Trophoblast cell (in vitro differentiated cells and primary cell): ENCODE data around the gene KLF2. TPM values are rescaled to one million over a fixed set of nuclear protein-coding genes. Genes with fewer than 3 reads are reported as not detected.
A peak's percentile ranks its signal among the peaks of the same experiment; 100 is the strongest.

Experiments
- DNase-seq, 2 donors: peaks; one replicate each; pipeline ENCODE4 v3.0.0-alpha.2; 2016
- H2AFZ ChIP-seq: 2 replicates; pipeline ENCODE4 v1.6.1; 2013; ENCODE audit warnings: low read length, moderate library complexity, mild to moderate bottlenecking; ENCODE audit not compliant: insufficient read depth, poor library complexity
- H2AK5ac ChIP-seq: 2 replicates; pipeline ENCODE4 v1.6.1; 2013; ENCODE audit warnings: mild to moderate bottlenecking, low read length
- H2BK120ac ChIP-seq: 2 replicates; pipeline ENCODE4 v1.6.1; 2013; ENCODE audit warnings: low read length, mild to moderate bottlenecking, moderate library complexity; ENCODE audit not compliant: insufficient read depth, poor library complexity
- H2BK12ac ChIP-seq: 2 replicates; pipeline ENCODE4 v1.6.1; 2013; ENCODE audit warnings: mild to moderate bottlenecking, low read length, moderate library complexity
- H2BK5ac ChIP-seq: 2 replicates; pipeline ENCODE4 v1.6.1; 2013; ENCODE audit warnings: low read length, low read depth, moderate library complexity, mild to moderate bottlenecking; ENCODE audit not compliant: poor library complexity
- H3K14ac ChIP-seq: 2 replicates; pipeline ENCODE4 v1.6.1; 2013; ENCODE audit warnings: mild to moderate bottlenecking, low read length
- H3K18ac ChIP-seq: 2 replicates; pipeline ENCODE4 v1.6.1; 2013; ENCODE audit warnings: mild to moderate bottlenecking, low read length
- H3K23ac ChIP-seq: 2 replicates; pipeline ENCODE4 v1.6.1; 2013; ENCODE audit warnings: low read length
- H3K27ac ChIP-seq: 2 replicates; pipeline ENCODE4 v1.5.1; 2013; ENCODE audit warnings: low read depth, mild to moderate bottlenecking, inconsistent platforms, low read length, moderate library complexity
- H3K27me3 ChIP-seq: 2 replicates; pipeline ENCODE4 v1.6.1; 2013; ENCODE audit warnings: inconsistent platforms, mild to moderate bottlenecking, low read length, moderate library complexity; ENCODE audit not compliant: insufficient read depth
- H3K36me3 ChIP-seq, 2 experiments: 1 replicate in 1 of 2; 2 replicates in 1 of 2; pipeline ENCODE4 v1.6.1; 2013; ENCODE audit warnings: low read length in 2 of 2, mild to moderate bottlenecking in 2 of 2, moderate library complexity in 1 of 2; ENCODE audit not compliant: insufficient read depth in 2 of 2, control insufficient read depth in 1 of 2
- H3K4ac ChIP-seq: 2 replicates; pipeline ENCODE4 v1.6.1; 2013; ENCODE audit warnings: low read depth, mild to moderate bottlenecking, low read length, moderate library complexity
- H3K4me1 ChIP-seq, 2 experiments: 1 replicate in 1 of 2; 2 replicates in 1 of 2; pipeline ENCODE4 v1.6.1; 2013; ENCODE audit warnings: low read length in 2 of 2, mild to moderate bottlenecking in 2 of 2, moderate library complexity in 1 of 2; ENCODE audit not compliant: insufficient read depth in 2 of 2, control insufficient read depth in 1 of 2
- H3K4me2 ChIP-seq: 2 replicates; pipeline ENCODE4 v1.6.1; 2013; ENCODE audit warnings: inconsistent platforms, mild to moderate bottlenecking, low read length, moderate library complexity
- H3K4me3 ChIP-seq: 2 replicates; pipeline ENCODE4 v1.5.1; 2013; ENCODE audit warnings: mild to moderate bottlenecking, low read depth, low read length, inconsistent platforms
- H3K79me1 ChIP-seq: one replicate; pipeline ENCODE4 v1.6.1; 2013; ENCODE audit warnings: low read length
- H3K79me2 ChIP-seq: 2 replicates; pipeline ENCODE4 v1.6.1; 2013; ENCODE audit warnings: low read length, mild to moderate bottlenecking; ENCODE audit not compliant: control insufficient read depth, insufficient read depth, poor library complexity
- H3K9ac ChIP-seq: 2 replicates; pipeline ENCODE4 v1.6.1; 2013; ENCODE audit warnings: mild to moderate bottlenecking, low read length
- H3K9me3 ChIP-seq: 2 replicates; pipeline ENCODE4 v1.6.1; 2013; ENCODE audit warnings: low read depth, mild to moderate bottlenecking, control low read depth, inconsistent platforms, low read length; ENCODE audit not compliant: insufficient read depth
- H4K12ac ChIP-seq: 2 replicates; pipeline ENCODE4 v1.6.1; 2013; ENCODE audit warnings: low read depth, mild to moderate bottlenecking, low read length, moderate library complexity
- H4K8ac ChIP-seq: 2 replicates; pipeline ENCODE4 v1.6.1; 2013; ENCODE audit warnings: low read depth, mild to moderate bottlenecking, low read length, moderate library complexity
- H4K91ac ChIP-seq: one replicate; pipeline ENCODE4 v1.6.1; 2013; ENCODE audit warnings: low read depth, mild to moderate bottlenecking, low read length, moderate library complexity
- WGBS: extraction: QIAGEN DNeasy Blood & Tissue Kit; methylation state at CpG from one replicate; pipeline ENCODE4 v1.1.7; 2013; ENCODE audit warnings: missing lambda C conversion rate; ENCODE audit not compliant: insufficient read length, insufficient coverage; ENCODE audit errors: extremely low coverage; 5-methylcytosine and 5-hydroxymethylcytosine counted together
- polyA plus RNA-seq: library from polyadenylated mRNA; stranded (reverse); fragments of 200-250 nt; gene quantifications from 2 replicates; pipeline ENCODE4 v1.2.3, GENCODE V29; 2013

Gene KLF2
- polyA plus RNA-seq: 1.0 and 1.2 TPM in 2 replicates

DNA sequence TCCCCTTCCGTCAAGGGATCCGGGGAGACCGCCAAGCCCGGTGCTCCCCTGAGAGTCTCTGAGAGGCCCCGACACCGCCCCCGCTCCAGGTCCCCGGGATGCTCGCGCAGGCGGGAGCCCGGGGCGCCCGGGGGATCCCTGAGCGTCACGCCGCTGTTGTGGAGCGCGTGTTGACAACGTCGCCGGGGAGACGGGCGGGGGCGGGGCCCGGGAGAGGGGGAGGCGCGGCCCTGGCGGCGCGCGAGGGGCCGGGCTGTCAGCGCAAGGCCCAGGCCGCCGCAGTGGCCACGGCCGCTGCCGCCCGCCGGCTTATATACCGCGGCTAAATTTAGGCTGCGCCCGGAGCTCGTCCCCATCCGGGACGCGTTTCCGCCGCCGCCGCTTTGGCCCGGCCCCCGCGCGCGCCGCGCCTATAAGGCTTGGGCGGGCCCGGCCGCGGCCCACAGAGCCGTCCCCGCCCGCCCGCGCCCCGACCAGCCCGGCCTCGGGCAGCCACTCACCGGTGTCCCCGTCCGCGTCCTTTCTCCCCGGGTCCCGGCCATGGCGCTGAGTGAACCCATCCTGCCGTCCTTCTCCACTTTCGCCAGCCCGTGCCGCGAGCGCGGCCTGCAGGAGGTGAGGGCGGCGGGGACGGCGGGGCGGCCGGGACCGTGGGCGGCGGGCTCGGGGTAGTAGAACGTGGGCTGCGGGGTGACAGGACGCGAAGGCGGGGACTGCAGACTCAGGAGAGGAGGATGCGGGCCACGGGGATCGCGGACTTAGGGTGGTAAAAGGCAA, at the start of gene KLF2:
Gene KLF2, plus strand, starts transcription at position 443 of the 777 bp plus-strand sequence. Its CDS starts 98 bp downstream, at position 541.
- Histone ChIP-seq H2BK5ac (no peak within 1 kb of the TSS), H3K79me2 (no peaks in the 10 kb centered on the region), H3K9ac (no peak within 1 kb of the TSS), H3K9me3 (no peaks in the 10 kb centered on the region), H3K14ac (no peak within 1 kb of the TSS), H3K18ac (no peak within 1 kb of the TSS), H3K23ac (no peak within 1 kb of the TSS), H4K8ac (no peak within 1 kb of the TSS), H4K12ac (no peak within 1 kb of the TSS), H2BK120ac (no peak within 1 kb of the TSS), H3K27ac (no peak within 1 kb of the TSS), H3K36me3 (no peaks in the 10 kb centered on the region), H4K91ac (no peak within 1 kb of the TSS), H3K4me1 (peaks cover 3 to 9% of the 10 kb centered on the region in 2 experiments), H3K4me3 (peak within 1 kb of the TSS; percentile 74), H3K79me1 (no peaks in the 10 kb centered on the region), H2BK12ac (no peak within 1 kb of the TSS), H3K4me2 (peak within 1 kb of the TSS; percentile 77), H3K27me3 (peaks cover 39% of the 10 kb centered on the region), H2AFZ (no peak within 1 kb of the TSS), H3K4ac (no peak within 1 kb of the TSS), H2AK5ac (no peak within 1 kb of the TSS)
- no CpG with 5 or more reads among the region's 105 CpGs for WGBS
- peak; percentile 86 to 94 for DNase-seq

- Histone ChIP-seq H2AFZ (no peak overlapping the region), H4K8ac (no peak overlapping the region)
Measured at GRCh38 chr19:16280306-16280705, 44.3 kb upstream of the KLF2 start.

GRCh38 chr19:16281743-16282142, 42.9 kb upstream of the KLF2 start:
- Histone ChIP-seq H3K4me3 (no peak overlapping the region), H3K79me2 (no peaks in the 10 kb centered on the region), H3K27me3 (no peaks in the 10 kb centered on the region), H2BK5ac (no peak overlapping the region), H2BK12ac (no peak overlapping the region), H2AK5ac (no peak overlapping the region), H3K4me2 (no peak overlapping the region), H3K9me3 (no peaks in the 10 kb centered on the region), H2BK120ac (no peak overlapping the region), H4K12ac (no peak overlapping the region), H4K8ac (no peak overlapping the region), H3K4me1 (no peaks in the 10 kb centered on the region), H3K14ac (no peak overlapping the region), H3K27ac (no peak overlapping the region), H3K36me3 (no peaks in the 10 kb centered on the region), H3K23ac (no peak overlapping the region), H4K91ac (no peak overlapping the region), H3K18ac (no peak overlapping the region), H3K4ac (no peak overlapping the region), H3K79me1 (no peaks in the 10 kb centered on the region), H2AFZ (no peak overlapping the region), H3K9ac (no peak overlapping the region)
- no peak for DNase-seq
- no CpG with 5 or more reads among the region's 5 CpGs for whole genome bisulfite sequencing

More at GRCh38 chr19:16280306-16280705, 44.3 kb upstream of the KLF2 start:
- H2BK120ac ChIP-seq: no peak overlapping the region
- no peak overlapping the region for H3K23ac ChIP-seq
- no peak overlapping the region for H4K12ac ChIP-seq
- no CpG with 5 or more reads among the region's 4 CpGs for WGBS
- H3K36me3 ChIP-seq: no peaks in the 10 kb centered on the region
- H3K9ac ChIP-seq: no peak overlapping the region
- H3K27ac ChIP-seq: no peak overlapping the region
- no peak overlapping the region for H2BK5ac ChIP-seq
- no peaks in the 10 kb centered on the region for H3K79me2 ChIP-seq
- H3K4me2 ChIP-seq: no peak overlapping the region
- H3K27me3 ChIP-seq: no peaks in the 10 kb centered on the region
- no peak overlapping the region for H2BK12ac ChIP-seq
- H2AK5ac ChIP-seq: no peak overlapping the region
- H3K4ac ChIP-seq: no peak overlapping the region
- DNase-seq: no peak
- H4K91ac ChIP-seq: no peak overlapping the region
- H3K4me3 ChIP-seq: no peak overlapping the region
- no peaks in the 10 kb centered on the region for H3K79me1 ChIP-seq
- H3K9me3 ChIP-seq: no peaks in the 10 kb centered on the region
- H3K4me1 ChIP-seq: no peaks in the 10 kb centered on the region
- H3K18ac ChIP-seq: no peak overlapping the region
- H3K14ac ChIP-seq: no peak overlapping the region

- Histone ChIP-seq H3K27ac (no peak overlapping the region), H3K23ac (no peak overlapping the region), H3K4me1 (no peaks in the 10 kb centered on the region), H3K27me3 (no peaks in the 10 kb centered on the region), H3K18ac (no peak overlapping the region), H3K79me1 (no peaks in the 10 kb centered on the region), H3K4me2 (no peak overlapping the region), H3K9me3 (no peaks in the 10 kb centered on the region), H2BK12ac (no peak overlapping the region), H4K8ac (no peak overlapping the region), H3K9ac (no peak overlapping the region), H3K4ac (no peak overlapping the region), H2AK5ac (no peak overlapping the region), H3K79me2 (no peaks in the 10 kb centered on the region), H3K4me3 (no peak overlapping the region), H2BK5ac (no peak overlapping the region), H3K14ac (no peak overlapping the region), H2AFZ (no peak overlapping the region), H2BK120ac (no peak overlapping the region), H4K12ac (no peak overlapping the region), H4K91ac (no peak overlapping the region), H3K36me3 (no peaks in the 10 kb centered on the region)
- WGBS: no CpG with 5 or more reads among the region's 36 CpGs
- peak in 1 of 2 donors; percentile 31 for DNase-seq
Measured at GRCh38 chr19:16283210-16284061, 41.2 kb upstream of the KLF2 start.
